GM23338 (cell line): Measurements from ENCODE around the gene SLC36A3. TPM values are rescaled to one million over a fixed set of nuclear protein-coding genes. Genes with fewer than 3 reads are reported as not detected.

Experiments used
- ATAC-seq: fragments of 200-7000 bp; cut with Tn5 transposase; 3 replicates; pipeline ENCODE4 v1.9.1; 2020
- DNase-seq: peaks from one replicate; pipeline ENCODE4 v3.0.0-alpha.2; 2015; ENCODE audit warnings: low spot score
- H2AFZ ChIP-seq: fragments of 200-600 bp; sonication (generic); 2 replicates; pipeline ENCODE4 v1.8.0; 2016; ENCODE audit warnings: antibody characterized with exemption, mild to moderate bottlenecking, moderate library complexity
- H3F3A ChIP-seq: fragments of 200-600 bp; sonication (generic); replicated peaks from 2 replicates; pipeline ENCODE4 v1.8.0; 2017; ENCODE audit warnings: antibody characterized with exemption, mixed run types, low read depth
- H3K27ac ChIP-seq: fragments of 200-600 bp; sonication (generic); 2 replicates; pipeline ENCODE4 v1.6.1; 2016; ENCODE audit warnings: low read depth
- H3K27me3 ChIP-seq: fragments of 200-600 bp; sonication (generic); 2 replicates; pipeline ENCODE4 v1.8.0; 2016; ENCODE audit warnings: mild to moderate bottlenecking, mixed run types, moderate library complexity; ENCODE audit not compliant: insufficient read depth
- H3K36me3 ChIP-seq: fragments of 200-600 bp; sonication (generic); 2 replicates; pipeline ENCODE4 v1.8.0; 2016; ENCODE audit warnings: mild to moderate bottlenecking; ENCODE audit not compliant: insufficient read depth
- H3K4me1 ChIP-seq: fragments of 200-600 bp; sonication (generic); 2 replicates; pipeline ENCODE4 v1.8.0; 2016; ENCODE audit warnings: mild to moderate bottlenecking, moderate library complexity; ENCODE audit not compliant: insufficient read depth
- H3K4me2 ChIP-seq: fragments of 200-600 bp; sonication (generic); 2 replicates; pipeline ENCODE4 v1.7.1; 2017; ENCODE audit warnings: mixed run types
- H3K4me3 ChIP-seq: fragments of 200-600 bp; sonication (generic); 2 replicates; pipeline ENCODE4 v1.6.1; 2016; ENCODE audit warnings: mixed run types
- H3K79me2 ChIP-seq: fragments of 200-600 bp; sonication (generic); replicated peaks from 2 replicates; pipeline ENCODE4 v1.8.0; 2017; ENCODE audit warnings: mild to moderate bottlenecking; ENCODE audit not compliant: insufficient read depth
- H3K9me2 ChIP-seq: fragments of 200-600 bp; sonication (generic); 2 replicates; pipeline ENCODE4 v1.8.0; 2017; ENCODE audit not compliant: insufficient read depth
- H4K20me1 ChIP-seq: fragments of 200-600 bp; sonication (generic); replicated peaks from 2 replicates; pipeline ENCODE4 v1.8.0; 2017; ENCODE audit warnings: mild to moderate bottlenecking; ENCODE audit not compliant: insufficient read depth
- H3K27ac Mint-ChIP-seq: 2 replicates; pipeline ENCODE4 v1.8.0; 2020; ENCODE audit warnings: inconsistent platforms, mild to moderate bottlenecking, moderate library complexity, mixed read lengths
- H3K27me3 Mint-ChIP-seq: 3 replicates; pipeline ENCODE4 v1.8.0; 2022; ENCODE audit warnings: low read depth, mild to moderate bottlenecking, moderate library complexity, mixed read lengths, inconsistent platforms; ENCODE audit not compliant: insufficient read depth, poor library complexity
- H3K36me3 Mint-ChIP-seq: 3 replicates; pipeline ENCODE4 v1.8.0; 2021; ENCODE audit warnings: low read depth, mild to moderate bottlenecking, inconsistent platforms, moderate library complexity, mixed read lengths
- H3K4me1 Mint-ChIP-seq: 3 replicates; pipeline ENCODE4 v1.8.0; 2020; ENCODE audit warnings: mild to moderate bottlenecking, inconsistent platforms, mixed read lengths
- H3K4me3 Mint-ChIP-seq: 3 replicates; pipeline ENCODE4 v1.8.0; 2021; ENCODE audit warnings: moderate library complexity, mild to moderate bottlenecking, inconsistent platforms, mixed read lengths
- H3K9me3 Mint-ChIP-seq: 3 replicates; pipeline ENCODE4 v1.8.0; 2020; ENCODE audit warnings: moderate library complexity, mild to moderate bottlenecking, inconsistent platforms, mixed read lengths
- CREB1 ChIP-seq: fragments of 250-450 bp; sonication (Bioruptor Pico); IDR thresholded peaks from 2 replicates; pipeline ENCODE4 v1.5.0; 2020; ENCODE audit warnings: low read depth, mild to moderate bottlenecking, moderate library complexity
- EZH2 ChIP-seq: fragments of 200-600 bp; sonication (generic); IDR thresholded peaks from one replicate; pipeline ENCODE4 v1.8.0; 2017; ENCODE audit warnings: antibody characterized with exemption, mild to moderate bottlenecking, low read depth; ENCODE audit not compliant: unreplicated experiment
- EZH2phosphoT487 ChIP-seq: fragments of 200-600 bp; sonication (generic); IDR thresholded peaks from one replicate; pipeline ENCODE4 v1.8.1; 2018; ENCODE audit warnings: antibody characterized with exemption; ENCODE audit not compliant: unreplicated experiment
- JUNB ChIP-seq: IDR thresholded peaks from one replicate; pipeline ENCODE4 v1.6.1; 2016; ENCODE audit warnings: antibody characterized with exemption; ENCODE audit not compliant: unreplicated experiment
- NANOG ChIP-seq: IDR thresholded peaks from 2 replicates; pipeline ENCODE4 v1.6.1; 2016; ENCODE audit warnings: antibody characterized with exemption, borderline replicate concordance
- POLR2AphosphoS5 ChIP-seq: IDR thresholded peaks from 2 replicates; pipeline ENCODE4 v1.6.1; 2016; ENCODE audit warnings: antibody characterized with exemption, low read depth
- STAT1 ChIP-seq: IDR thresholded peaks from one replicate; pipeline ENCODE4 v1.6.1; 2016; ENCODE audit warnings: antibody characterized with exemption; ENCODE audit not compliant: unreplicated experiment
- ZNF114 ChIP-seq: fragments of 250-450 bp; sonication (Bioruptor Pico); IDR thresholded peaks from 2 replicates; pipeline ENCODE4 v1.5.0; 2020; ENCODE audit warnings: mild to moderate bottlenecking, moderate library complexity
- ZNF331 ChIP-seq: fragments of 250-450 bp; sonication (Bioruptor Pico); IDR thresholded peaks from 2 replicates; pipeline ENCODE4 v1.5.0; 2020; ENCODE audit warnings: low read depth, mild to moderate bottlenecking, moderate library complexity
- polyA plus RNA-seq: library from polyadenylated mRNA; unstranded; fragments of >200 nt; fragmentation: Nextera tagmentation; extraction: Ambion mirVana; gene quantifications from 2 replicates; pipeline ENCODE4 v1.2.1, GENCODE V29; 2016
- total RNA-seq: library from RNA; depleted of rRNA; stranded (reverse); fragments of >200 nt; shearing (Covaris generic); gene quantifications from 2 replicates; pipeline ENCODE4 v1.2.3, GENCODE V29; 2014
- TF ChIP-seq, protein P1 (sequence below): IDR thresholded peaks from 2 replicates; pipeline ENCODE4 v1.6.1; 2016; ENCODE audit warnings: antibody characterized with exemption
- TF ChIP-seq, protein P2 (sequence below), 2 experiments: fragments of 200-600 bp in 1 of 2; sonication (generic) in 1 of 2; conservative IDR thresholded peaks; 2 replicates each; pipeline versions ENCODE4 v1.5.1 to v1.6.1; 2016 to 2017; ENCODE audit warnings: antibody characterized with exemption in 2 of 2, low read depth in 2 of 2, mild to moderate bottlenecking in 2 of 2, moderate library complexity in 1 of 2
- TF ChIP-seq, protein P3 (sequence below): IDR thresholded peaks from one replicate; pipeline ENCODE4 v1.6.1; 2018; ENCODE audit warnings: antibody characterized with exemption; ENCODE audit not compliant: unreplicated experiment

SLC36A3 gene
- total and polyA plus RNA-seq, 2 experiments from 2014 or later: not detected

DNA sequence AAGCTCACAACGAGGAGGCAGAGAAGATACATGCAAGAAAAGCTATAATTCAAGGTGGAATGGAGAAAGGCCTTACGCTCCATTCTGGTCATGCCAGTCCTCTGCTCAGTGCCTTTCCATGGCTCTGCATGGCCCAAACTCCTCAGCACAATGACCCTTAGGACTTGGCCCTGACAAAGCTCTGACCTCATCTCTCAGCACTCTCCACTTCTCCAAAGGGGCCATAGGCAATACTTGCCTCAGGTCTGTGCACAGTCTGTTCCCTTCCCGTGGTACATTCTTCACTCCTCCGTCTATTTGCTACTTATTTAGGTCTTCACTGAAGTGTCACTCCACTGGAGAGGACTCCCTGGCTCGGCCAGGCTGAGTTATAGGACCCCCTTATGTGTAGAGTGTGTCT lies 24.7 kb downstream of the SLC36A3 start (continued):
- TF ChIP-seq EZH2 (no peak), ZNF331 (no peak), EZH2phosphoT487 (no peak), CREB1 (CRISPR knock-in tag) (no peak), STAT1 (no peak)
- TF ChIP-seq, protein P1, sequence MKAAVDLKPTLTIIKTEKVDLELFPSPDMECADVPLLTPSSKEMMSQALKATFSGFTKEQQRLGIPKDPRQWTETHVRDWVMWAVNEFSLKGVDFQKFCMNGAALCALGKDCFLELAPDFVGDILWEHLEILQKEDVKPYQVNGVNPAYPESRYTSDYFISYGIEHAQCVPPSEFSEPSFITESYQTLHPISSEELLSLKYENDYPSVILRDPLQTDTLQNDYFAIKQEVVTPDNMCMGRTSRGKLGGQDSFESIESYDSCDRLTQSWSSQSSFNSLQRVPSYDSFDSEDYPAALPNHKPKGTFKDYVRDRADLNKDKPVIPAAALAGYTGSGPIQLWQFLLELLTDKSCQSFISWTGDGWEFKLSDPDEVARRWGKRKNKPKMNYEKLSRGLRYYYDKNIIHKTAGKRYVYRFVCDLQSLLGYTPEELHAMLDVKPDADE: no peak

DNA sequence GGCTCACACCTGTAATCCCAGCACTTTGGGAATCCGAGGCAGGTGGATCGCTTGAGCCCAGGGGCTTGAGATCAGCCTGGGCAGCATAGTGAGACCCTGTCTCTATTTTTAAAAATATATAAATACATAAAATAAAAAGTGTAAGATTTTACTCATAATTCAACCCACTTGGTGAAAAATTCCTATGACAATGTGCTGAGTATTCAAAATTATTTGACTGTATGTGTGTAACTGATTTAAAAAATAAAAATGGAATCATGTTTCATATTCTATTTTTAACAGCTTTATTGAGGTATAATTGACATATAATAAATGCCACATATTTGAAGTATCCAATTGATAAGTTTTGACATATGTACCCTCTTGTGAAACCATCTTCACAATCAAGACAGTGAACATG lies 27.8 kb downstream of the SLC36A3 start:
- Histone ChIP-seq H2AFZ (no peak overlapping the region), H3K36me3 (no peaks in the 10 kb centered on the region), H3F3A (no peaks in the 10 kb centered on the region), H3K9me2 (no peaks in the 10 kb centered on the region), H3K4me2 (no peak overlapping the region), H3K4me3 (no peak overlapping the region), H3K27ac (no peak overlapping the region), H4K20me1 (no peaks in the 10 kb centered on the region), H3K4me1 (no peaks in the 10 kb centered on the region), H3K79me2 (no peaks in the 10 kb centered on the region), H3K27me3 (no peaks in the 10 kb centered on the region)
- no peak for ATAC-seq
- no peak overlapping the region for H3K4me3 Mint-ChIP-seq
- no peak overlapping the region for H3K27ac Mint-ChIP-seq
- no peaks in the 10 kb centered on the region for H3K36me3 Mint-ChIP-seq
- peaks cover 4% of the 10 kb centered on the region; the same call in 1 of the 3 replicates for H3K4me1 Mint-ChIP-seq
- no peak for DNase-seq
- H3K27me3 Mint-ChIP-seq: peaks cover 1% of the 10 kb centered on the region
- H3K9me3 Mint-ChIP-seq: no peaks in the 10 kb centered on the region
- TF ChIP-seq JUNB (no peak), EZH2phosphoT487 (no peak), NANOG (no peak), ZNF114 (CRISPR knock-in tag) (no peak), EZH2 (no peak), POLR2AphosphoS5 (no peak), ZNF331 (no peak), CREB1 (CRISPR knock-in tag) (no peak)
- TF ChIP-seq, protein P1: no peak
- TF ChIP-seq, protein P2, sequence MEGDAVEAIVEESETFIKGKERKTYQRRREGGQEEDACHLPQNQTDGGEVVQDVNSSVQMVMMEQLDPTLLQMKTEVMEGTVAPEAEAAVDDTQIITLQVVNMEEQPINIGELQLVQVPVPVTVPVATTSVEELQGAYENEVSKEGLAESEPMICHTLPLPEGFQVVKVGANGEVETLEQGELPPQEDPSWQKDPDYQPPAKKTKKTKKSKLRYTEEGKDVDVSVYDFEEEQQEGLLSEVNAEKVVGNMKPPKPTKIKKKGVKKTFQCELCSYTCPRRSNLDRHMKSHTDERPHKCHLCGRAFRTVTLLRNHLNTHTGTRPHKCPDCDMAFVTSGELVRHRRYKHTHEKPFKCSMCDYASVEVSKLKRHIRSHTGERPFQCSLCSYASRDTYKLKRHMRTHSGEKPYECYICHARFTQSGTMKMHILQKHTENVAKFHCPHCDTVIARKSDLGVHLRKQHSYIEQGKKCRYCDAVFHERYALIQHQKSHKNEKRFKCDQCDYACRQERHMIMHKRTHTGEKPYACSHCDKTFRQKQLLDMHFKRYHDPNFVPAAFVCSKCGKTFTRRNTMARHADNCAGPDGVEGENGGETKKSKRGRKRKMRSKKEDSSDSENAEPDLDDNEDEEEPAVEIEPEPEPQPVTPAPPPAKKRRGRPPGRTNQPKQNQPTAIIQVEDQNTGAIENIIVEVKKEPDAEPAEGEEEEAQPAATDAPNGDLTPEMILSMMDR (conservative IDR thresholded peaks at IDR 0.05; ENCODE audit: low read depth in 2 of 2): no peak
- TF ChIP-seq, protein P3, sequence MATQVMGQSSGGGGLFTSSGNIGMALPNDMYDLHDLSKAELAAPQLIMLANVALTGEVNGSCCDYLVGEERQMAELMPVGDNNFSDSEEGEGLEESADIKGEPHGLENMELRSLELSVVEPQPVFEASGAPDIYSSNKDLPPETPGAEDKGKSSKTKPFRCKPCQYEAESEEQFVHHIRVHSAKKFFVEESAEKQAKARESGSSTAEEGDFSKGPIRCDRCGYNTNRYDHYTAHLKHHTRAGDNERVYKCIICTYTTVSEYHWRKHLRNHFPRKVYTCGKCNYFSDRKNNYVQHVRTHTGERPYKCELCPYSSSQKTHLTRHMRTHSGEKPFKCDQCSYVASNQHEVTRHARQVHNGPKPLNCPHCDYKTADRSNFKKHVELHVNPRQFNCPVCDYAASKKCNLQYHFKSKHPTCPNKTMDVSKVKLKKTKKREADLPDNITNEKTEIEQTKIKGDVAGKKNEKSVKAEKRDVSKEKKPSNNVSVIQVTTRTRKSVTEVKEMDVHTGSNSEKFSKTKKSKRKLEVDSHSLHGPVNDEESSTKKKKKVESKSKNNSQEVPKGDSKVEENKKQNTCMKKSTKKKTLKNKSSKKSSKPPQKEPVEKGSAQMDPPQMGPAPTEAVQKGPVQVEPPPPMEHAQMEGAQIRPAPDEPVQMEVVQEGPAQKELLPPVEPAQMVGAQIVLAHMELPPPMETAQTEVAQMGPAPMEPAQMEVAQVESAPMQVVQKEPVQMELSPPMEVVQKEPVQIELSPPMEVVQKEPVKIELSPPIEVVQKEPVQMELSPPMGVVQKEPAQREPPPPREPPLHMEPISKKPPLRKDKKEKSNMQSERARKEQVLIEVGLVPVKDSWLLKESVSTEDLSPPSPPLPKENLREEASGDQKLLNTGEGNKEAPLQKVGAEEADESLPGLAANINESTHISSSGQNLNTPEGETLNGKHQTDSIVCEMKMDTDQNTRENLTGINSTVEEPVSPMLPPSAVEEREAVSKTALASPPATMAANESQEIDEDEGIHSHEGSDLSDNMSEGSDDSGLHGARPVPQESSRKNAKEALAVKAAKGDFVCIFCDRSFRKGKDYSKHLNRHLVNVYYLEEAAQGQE: no peak
